HG02798 (cell line): ENCODE results near the gene BAIAP2.

Experiments used
- ATAC-seq: cut with Tn5 transposase; IDR thresholded peaks from one replicate; pipeline ENCODE4 v1.9.1; 2021; ENCODE audit warnings: mild to moderate bottlenecking; ENCODE audit not compliant: unreplicated experiment, poor library complexity

BAIAP2 gene

DNA sequence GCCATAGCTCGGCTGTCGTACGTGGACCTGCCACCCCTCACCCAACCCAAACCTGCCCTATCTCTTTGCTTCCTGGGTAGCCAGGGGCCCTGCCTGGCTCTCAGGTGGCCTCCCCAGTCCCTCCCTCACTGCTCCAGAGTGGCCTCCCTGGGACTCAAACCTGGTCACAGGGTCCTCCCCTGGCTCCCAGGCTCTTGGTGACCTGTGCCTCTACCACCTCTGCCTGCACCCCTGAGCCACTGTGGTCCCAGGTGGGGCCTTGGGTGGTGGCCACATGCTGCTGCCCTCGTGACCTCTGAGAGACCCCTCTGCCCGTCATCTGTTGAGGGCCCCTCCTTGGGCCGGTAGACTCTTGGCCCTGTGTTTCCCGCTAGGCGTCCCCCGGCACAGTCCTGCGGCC lies 65.7 kb downstream of the BAIAP2 start:
- no peak for ATAC-seq

DNA sequence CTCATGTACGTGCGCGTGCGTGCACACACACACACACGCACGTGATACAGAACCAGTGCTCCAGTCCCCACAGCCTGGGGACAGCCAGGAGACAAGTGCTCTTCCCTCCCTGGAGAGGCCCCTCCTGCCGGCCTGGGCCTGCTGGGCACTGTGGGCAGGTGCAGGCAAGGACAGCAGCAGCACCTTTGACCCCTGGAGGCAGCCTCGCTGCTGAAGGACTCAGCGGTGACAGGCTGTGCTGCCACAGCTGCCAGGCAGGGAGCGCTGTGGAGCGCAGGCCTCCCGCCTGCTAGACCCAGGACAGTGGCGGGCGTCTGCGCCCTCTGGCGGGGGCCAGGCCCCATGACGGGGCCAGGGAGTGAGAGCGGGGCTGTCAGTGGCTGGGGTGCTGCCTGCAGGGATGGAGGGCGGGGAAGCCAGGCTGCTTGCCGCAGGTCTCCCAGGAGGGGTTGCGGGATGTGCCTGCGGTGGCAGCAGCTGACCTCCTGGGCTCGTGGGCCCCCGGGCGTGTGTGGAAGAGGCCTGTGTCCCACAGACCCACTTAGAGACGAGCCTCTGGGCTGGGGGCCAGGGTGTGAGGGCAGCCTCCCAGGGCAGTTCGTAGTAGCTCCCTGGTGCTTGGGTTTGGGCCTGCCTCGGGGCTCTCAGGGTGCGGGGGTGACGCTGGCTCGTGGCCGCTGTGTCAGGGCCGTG lies 66.8 kb downstream of the BAIAP2 start:
- ATAC-seq, result peak; percentile 85

- ATAC-seq, result no peak
Observed at GRCh38 chr17:81102352-81102751, 67.4 kb downstream of the BAIAP2 start.

GRCh38 chr17:81102869-81103268 lies 67.9 kb downstream of the BAIAP2 start:
- ATAC-seq, result no peak

- no peak for ATAC-seq
Observed at GRCh38 chr17:81103379-81103778, 68.4 kb downstream of the BAIAP2 start.

GRCh38 chr17:81106716-81107115 lies 71.8 kb downstream of the BAIAP2 start:
- no peak for ATAC-seq

GRCh38 chr17:81108220-81108619 lies 73.3 kb downstream of the BAIAP2 start:
- no peak for ATAC-seq

DNA sequence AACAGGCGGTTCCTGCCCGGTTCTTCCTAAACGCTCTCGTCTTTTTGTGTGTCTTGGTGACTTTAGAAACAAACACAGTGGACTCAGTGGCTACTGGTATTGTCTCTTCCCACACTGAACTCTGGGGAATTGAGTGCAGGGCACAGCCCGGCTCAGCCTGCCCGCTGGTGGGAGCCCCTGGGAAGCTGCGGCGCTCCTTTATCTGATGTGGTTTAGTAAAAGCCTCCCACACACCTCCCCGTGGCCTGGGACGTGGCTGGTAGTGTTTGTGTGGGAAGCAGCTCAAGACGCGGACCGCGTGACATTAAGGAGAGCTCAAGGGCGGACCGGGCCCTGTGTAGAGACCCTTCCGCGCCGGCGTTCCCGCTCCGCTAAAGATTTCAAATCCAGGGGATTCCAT lies 75.0 kb downstream of the BAIAP2 start:
- ATAC-seq, result no peak

DNA sequence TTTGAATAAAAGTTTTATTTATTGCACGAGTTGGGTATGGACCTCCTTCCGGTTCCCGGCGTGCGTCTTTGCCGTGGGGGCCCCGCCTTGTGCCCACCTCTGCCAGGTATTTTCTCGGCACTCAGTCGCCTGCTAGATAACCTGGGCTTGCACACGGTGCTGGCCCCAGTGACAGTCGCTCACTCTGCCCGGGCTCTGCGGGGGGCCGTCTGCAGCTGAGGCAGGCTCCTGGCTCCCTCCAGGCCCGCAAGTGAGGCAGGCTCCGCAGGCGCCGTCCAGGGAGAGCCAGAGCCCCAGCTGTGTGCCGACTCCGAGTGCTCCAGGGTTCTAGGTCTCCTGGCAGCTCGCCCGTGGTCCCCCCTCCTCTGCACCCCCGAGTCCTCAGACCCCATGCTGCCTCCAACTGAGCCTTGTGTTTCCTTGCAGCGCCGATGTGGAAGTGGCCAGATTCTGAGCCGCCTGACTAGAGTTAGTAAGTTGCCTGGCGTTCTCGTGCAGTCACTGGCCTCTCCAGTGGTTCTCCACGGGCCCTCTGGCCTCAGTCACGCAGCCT lies 75.6 kb downstream of the BAIAP2 start:
- ATAC-seq, result no peak

DNA sequence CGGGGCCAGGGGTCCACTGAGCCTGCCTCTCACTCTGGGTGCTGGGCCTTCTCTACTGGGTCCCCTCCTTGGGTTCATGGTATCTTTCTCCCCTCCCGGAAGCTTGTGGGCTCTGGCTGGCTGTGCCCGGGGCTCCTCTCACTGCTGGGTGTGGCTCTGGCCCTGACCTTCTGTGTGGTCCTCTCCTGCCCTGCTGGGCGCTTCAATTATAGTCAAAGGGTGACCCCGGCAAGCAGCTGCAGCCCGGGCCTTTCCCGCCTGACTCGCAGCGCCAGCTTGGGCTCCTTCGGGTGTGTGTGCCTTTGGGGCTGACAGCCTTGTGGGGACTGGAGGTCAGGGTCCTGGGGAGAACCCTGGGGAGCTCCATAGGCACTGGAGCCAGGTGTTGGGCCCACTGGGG lies 76.1 kb downstream of the BAIAP2 start:
- no peak for ATAC-seq

DNA sequence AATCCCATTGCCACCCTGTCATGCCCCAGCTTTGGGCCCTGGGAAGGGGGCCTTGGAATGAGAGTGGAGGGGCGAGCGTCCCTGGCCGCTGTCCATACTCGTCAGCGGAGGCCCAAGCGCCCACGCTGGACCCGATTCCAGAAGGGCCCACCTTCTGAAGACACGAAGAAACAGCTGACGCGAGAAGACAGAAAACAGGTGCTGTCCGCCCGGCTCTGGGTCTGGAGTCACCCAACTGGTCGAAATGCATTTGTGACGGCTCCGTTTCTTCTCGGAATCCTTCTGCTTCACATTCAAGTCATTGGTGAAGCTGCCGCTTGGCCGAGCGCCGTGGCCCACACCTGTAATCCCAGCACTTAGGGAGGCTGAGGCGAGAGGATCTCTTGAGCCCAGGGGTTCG lies 77.5 kb downstream of the BAIAP2 start:
- no peak for ATAC-seq

- ATAC-seq, result no peak
Observed at GRCh38 chr17:81113158-81113724, 78.3 kb downstream of the BAIAP2 start.

- ATAC-seq, result no peak
Observed at GRCh38 chr17:81114351-81115093, 79.6 kb downstream of the BAIAP2 start.

- ATAC-seq, result no peak
Observed at GRCh38 chr17:81115219-81115618, 80.3 kb downstream of the BAIAP2 start.

DNA sequence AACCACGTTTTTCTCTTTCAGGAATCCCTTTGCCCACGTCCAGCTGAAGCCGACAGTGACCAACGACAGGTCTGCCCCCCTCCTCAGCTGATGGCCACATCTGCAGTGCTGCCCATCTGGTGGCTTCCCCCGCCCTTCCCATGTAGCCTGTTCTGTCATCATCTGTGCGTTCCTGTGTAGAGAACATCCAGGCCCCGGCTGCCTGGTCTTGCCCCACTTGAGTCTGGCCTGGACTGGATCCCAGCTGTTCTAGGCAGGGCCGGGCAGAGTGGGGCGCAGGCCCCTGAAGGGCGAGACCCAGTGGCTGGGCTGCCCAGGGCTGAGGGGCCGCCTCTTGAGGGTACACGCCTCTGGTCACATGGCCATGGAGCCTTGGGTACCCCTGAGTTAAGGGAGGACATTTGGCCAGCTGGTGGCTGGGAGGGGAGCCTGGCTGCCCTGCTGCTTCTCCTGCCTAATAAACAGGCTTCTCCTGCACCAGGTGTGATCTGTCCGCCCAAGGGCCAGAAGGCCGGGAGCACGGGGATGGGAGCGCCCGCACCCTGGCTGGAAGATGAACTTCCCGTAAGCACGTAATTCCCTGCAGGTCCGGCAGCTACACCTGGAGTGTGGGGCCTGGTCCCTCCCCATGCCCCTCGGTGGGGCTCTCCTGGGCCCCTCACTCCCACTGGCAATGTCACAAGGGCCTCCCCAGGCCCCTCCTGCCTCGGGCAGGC lies 81.0 kb downstream of the BAIAP2 start:
- no peak for ATAC-seq

DNA sequence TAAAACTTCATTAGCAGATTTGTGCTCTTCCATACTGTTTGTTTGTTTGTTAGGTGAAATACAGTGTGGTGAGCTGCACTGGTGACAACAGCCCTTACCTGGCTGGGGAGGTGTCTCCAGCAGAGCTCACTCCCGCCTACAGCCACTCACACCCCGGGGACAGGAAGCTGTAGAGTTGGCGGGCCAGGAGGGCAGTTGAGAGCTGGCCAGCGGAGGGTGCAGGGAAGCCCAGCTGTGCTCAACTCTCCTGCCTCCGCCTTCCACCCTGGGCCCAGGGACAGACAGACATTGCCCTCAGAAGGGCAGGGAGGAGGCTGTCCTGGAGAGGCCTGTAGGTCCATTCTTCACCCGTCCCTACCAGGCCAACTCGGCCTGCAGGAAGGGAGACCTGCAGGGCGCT lies 81.8 kb downstream of the BAIAP2 start:
- no peak for ATAC-seq

GRCh38 chr17:81117672-81118198 lies 82.8 kb downstream of the BAIAP2 start:
- no peak for ATAC-seq

DNA sequence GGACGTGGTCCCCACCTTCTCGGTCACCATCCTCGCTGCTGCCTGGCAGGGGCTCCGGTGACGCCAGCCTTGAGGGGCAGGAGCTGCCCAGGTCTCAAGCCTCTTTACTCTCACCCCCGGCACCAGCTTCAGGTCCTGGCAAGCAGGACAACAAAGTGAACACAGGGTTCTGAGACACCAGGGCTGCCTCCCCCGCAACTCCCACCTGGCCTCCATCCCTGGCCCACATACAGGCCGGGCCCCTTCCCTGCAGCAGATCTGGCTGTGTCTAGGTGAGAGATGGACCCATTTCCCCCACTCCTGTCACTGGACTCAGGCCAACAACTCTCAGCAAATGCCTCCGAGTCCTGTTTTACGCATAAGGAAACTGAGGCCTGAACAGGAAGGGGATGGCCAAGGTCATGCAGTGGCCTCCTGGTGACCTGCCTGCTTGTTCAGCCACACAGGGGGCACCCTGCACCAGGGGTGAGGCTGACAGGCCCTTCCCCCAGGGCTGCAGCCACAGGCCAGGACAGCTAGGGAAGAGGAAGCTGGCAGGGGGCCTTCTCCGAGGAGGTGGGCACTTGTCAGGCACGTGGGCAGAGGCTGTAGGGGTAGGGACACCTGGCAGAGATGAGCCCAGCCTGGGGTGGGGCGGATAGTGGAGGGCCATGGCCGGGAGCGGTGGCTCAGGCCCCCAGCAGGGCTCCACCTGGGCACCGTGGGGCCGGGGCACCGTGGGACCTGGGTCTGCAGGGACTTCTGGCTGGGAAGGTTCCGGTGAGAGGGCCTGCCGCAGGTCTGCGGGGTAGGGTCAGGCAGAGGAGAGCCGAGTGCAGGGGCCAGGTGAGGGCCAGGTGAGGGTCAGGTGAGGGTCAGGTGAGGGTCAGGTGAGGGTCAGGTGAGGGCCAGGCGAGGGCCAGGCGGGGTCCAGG lies 83.6 kb downstream of the BAIAP2 start:
- no peak for ATAC-seq
